HEK293 (cell line): ENCODE measurements around the gene GIT1.

ENCODE experiments used
- CTCF ChIA-PET: fragments of 350-600 bp; formaldehyde crosslinking; extraction: SDS; loops from one replicate; lab custom pipeline; 2021; ENCODE audit warnings: antibody characterized with exemption; lab: Yijun Ruan, JAX
- POLR2A ChIA-PET: fragments of 300-600 bp; formaldehyde crosslinking; extraction: SDS; loops from one replicate; lab custom pipeline; 2020; ENCODE audit warnings: antibody characterized with exemption, inconsistent platforms; lab: Yijun Ruan, JAX
- H3K27ac ChIP-seq: fragments of 200-500 bp; sonication (Bioruptor generic); 2 replicates; pipeline ENCODE4 v1.5.1; 2014; ENCODE audit warnings: low read depth, low read length, control low read depth, inconsistent platforms; ENCODE audit errors: extremely low read depth
- H3K36me3 ChIP-seq, 2 experiments: fragments of 200-500 bp in 1 of 2; sonication (Bioruptor generic) in 1 of 2; 1 replicate in 1 of 2; 2 replicates in 1 of 2; pipeline ENCODE4 v1.5.1; 2014 to 2017; ENCODE audit warnings: inconsistent platforms in 2 of 2, low read length in 2 of 2; ENCODE audit not compliant: control insufficient read depth in 2 of 2, insufficient read depth in 1 of 2
- H3K4me1 ChIP-seq: fragments of 200-500 bp; sonication (Bioruptor generic); 2 replicates; pipeline ENCODE4 v1.5.1; 2014; ENCODE audit warnings: mild to moderate bottlenecking, low read length, inconsistent platforms; ENCODE audit not compliant: control insufficient read depth, insufficient read depth
- H3K4me3 ChIP-seq: 2 replicates; pipeline ENCODE4 v1.5.1; 2011; ENCODE audit warnings: low read depth, mild to moderate bottlenecking, control low read depth, low read length, moderate library complexity
- H3K9me3 ChIP-seq: fragments of 200-500 bp; sonication (Bioruptor generic); 2 replicates; pipeline ENCODE4 v1.5.1; 2014; ENCODE audit warnings: low read depth, low read length, inconsistent platforms; ENCODE audit not compliant: control insufficient read depth, insufficient read depth
- KLF7 ChIP-seq: fragments of 450-650 bp; formaldehyde crosslinking; IDR thresholded peaks from 2 replicates; pipeline ENCODE4 v1.5.1; 2016; ENCODE audit warnings: missing biosample characterization, missing genetic modification characterization, borderline replicate concordance
- SALL2 ChIP-seq: fragments of 450-650 bp; formaldehyde crosslinking; IDR thresholded peaks from 2 replicates; pipeline ENCODE4 v1.5.0; 2017; ENCODE audit warnings: missing biosample characterization, mild to moderate bottlenecking, missing genetic modification characterization, borderline replicate concordance
- WT1 ChIP-seq: fragments of 450-650 bp; formaldehyde crosslinking; IDR thresholded peaks from 2 replicates; pipeline ENCODE4 v1.5.1; 2016; ENCODE audit warnings: missing biosample characterization, missing genetic modification characterization
- ZNF16 ChIP-seq: fragments of 450-650 bp; formaldehyde crosslinking; IDR thresholded peaks from 2 replicates; pipeline ENCODE4 v1.5.1; 2016; ENCODE audit warnings: low read depth, missing biosample characterization, missing genetic modification characterization
- ZNF202 ChIP-seq: fragments of 450-650 bp; formaldehyde crosslinking; IDR thresholded peaks from 2 replicates; pipeline ENCODE4 v1.5.1; 2016; ENCODE audit warnings: missing biosample characterization, missing genetic modification characterization, borderline replicate concordance
- ZNF24 ChIP-seq: fragments of 450-650 bp; formaldehyde crosslinking; IDR thresholded peaks from 2 replicates; pipeline ENCODE4 v1.5.1; 2016; ENCODE audit warnings: missing biosample characterization, missing genetic modification characterization
- ZNF354C ChIP-seq: fragments of 450-650 bp; formaldehyde crosslinking; IDR thresholded peaks from 2 replicates; pipeline ENCODE4 v1.5.1; 2016; ENCODE audit warnings: missing biosample characterization, missing genetic modification characterization, low read depth, borderline replicate concordance
- ZNF423 ChIP-seq: fragments of 450-650 bp; formaldehyde crosslinking; IDR thresholded peaks from 2 replicates; pipeline ENCODE4 v1.5.1; 2016; ENCODE audit warnings: missing biosample characterization, missing genetic modification characterization
- ZNF585B ChIP-seq: fragments of 450-650 bp; formaldehyde crosslinking; IDR thresholded peaks from 2 replicates; pipeline ENCODE4 v1.5.1; 2016; ENCODE audit warnings: missing biosample characterization, missing genetic modification characterization
- ZNF610 ChIP-seq: fragments of 450-650 bp; formaldehyde crosslinking; IDR thresholded peaks from 2 replicates; pipeline ENCODE4 v1.5.1; 2016; ENCODE audit warnings: missing biosample characterization, missing genetic modification characterization, borderline replicate concordance
- ZNF623 ChIP-seq: fragments of 450-650 bp; formaldehyde crosslinking; IDR thresholded peaks from 2 replicates; pipeline ENCODE4 v1.5.1; 2016; ENCODE audit warnings: missing biosample characterization, missing genetic modification characterization
- ZNF654 ChIP-seq: fragments of 450-650 bp; formaldehyde crosslinking; IDR thresholded peaks from 2 replicates; pipeline ENCODE4 v1.5.1; 2016; ENCODE audit warnings: low read depth, missing biosample characterization, missing genetic modification characterization
- ZNF664 ChIP-seq: fragments of 450-650 bp; formaldehyde crosslinking; IDR thresholded peaks from 2 replicates; pipeline ENCODE4 v1.5.1; 2016; ENCODE audit warnings: missing biosample characterization, missing genetic modification characterization
- ZNF747 ChIP-seq: fragments of 450-650 bp; formaldehyde crosslinking; IDR thresholded peaks from 2 replicates; pipeline ENCODE4 v1.5.1; 2016; ENCODE audit warnings: missing biosample characterization, missing genetic modification characterization
- ZNF776 ChIP-seq: fragments of 450-650 bp; formaldehyde crosslinking; IDR thresholded peaks from 2 replicates; pipeline ENCODE4 v1.5.0; 2017; ENCODE audit warnings: missing biosample characterization, missing genetic modification characterization, borderline replicate concordance
- ZNF785 ChIP-seq: fragments of 450-650 bp; formaldehyde crosslinking; IDR thresholded peaks from 2 replicates; pipeline ENCODE4 v1.5.1; 2016; ENCODE audit warnings: missing biosample characterization, missing genetic modification characterization
- ZNF791 ChIP-seq: fragments of 450-650 bp; formaldehyde crosslinking; IDR thresholded peaks from 2 replicates; pipeline ENCODE4 v1.5.1; 2016; ENCODE audit warnings: missing biosample characterization, missing genetic modification characterization
- TF ChIP-seq, protein P1 (sequence below): fragments of 450-650 bp; IDR thresholded peaks from 2 replicates; pipeline ENCODE4 v1.5.1; 2018; ENCODE audit warnings: missing biosample characterization, mild to moderate bottlenecking, missing genetic modification characterization
- TF ChIP-seq, protein P2 (sequence below): fragments of 450-650 bp; formaldehyde crosslinking; IDR thresholded peaks from 2 replicates; pipeline ENCODE4 v1.5.1; 2016; ENCODE audit warnings: missing biosample characterization, missing genetic modification characterization
- TF ChIP-seq, protein P3 (sequence below): fragments of 450-650 bp; formaldehyde crosslinking; optimal IDR thresholded peaks from 2 replicates; pipeline ENCODE3; 2016; ENCODE audit warnings: missing biosample characterization, mild to moderate bottlenecking, missing genetic modification characterization

The GIT1 gene

DNA sequence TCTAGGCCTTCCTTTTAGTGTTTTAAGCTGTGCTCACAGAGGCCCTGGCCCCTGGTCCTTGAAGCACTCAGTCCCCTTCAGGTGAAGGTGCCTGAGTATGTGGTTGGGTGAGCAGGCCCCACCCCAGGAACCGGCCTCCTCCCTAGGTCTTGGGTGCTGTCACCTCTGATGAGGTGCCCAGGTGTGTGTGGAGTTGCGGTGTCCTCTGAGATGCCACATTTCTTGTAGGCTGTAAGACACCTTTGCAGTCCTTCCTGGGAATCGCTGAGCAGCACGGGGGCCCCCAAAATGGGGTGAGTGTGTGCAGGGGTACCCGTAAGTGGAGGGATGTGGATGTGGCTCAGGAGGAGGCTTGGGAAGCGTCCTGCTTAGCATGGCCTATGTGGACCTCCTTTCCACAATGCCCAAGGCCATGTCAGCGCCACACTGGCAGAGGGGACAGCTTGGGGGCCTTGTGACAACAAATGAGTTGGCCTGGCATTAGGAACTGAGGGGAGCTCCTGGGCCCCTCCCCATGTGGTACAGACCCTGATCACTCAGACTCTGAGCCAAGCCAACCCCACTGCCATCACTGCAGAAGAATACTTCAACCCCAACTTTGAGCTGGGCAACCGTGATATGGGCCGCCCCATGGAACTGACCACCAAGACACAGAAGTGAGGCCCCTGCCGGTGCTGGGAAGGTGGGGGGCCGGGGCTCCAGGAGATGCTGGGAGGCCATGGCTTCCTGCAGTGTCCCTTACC is 22.1 kb upstream of the GIT1 start:
- no peak overlapping the region for H3K27ac ChIP-seq
- no peaks in the 10 kb centered on the region for H3K4me1 ChIP-seq
- CTCF ChIA-PET, result interaction anchor here (0.5 kb wide), 1 partner anchor 251 kb away, joined by 3 read pairs; no protein-coding TSS in a partner anchor
- peaks cover 0 to 45% of the 10 kb centered on the region in 2 experiments; a peak in 1 of 3 replicates for H3K36me3 ChIP-seq
- POLR2A ChIA-PET, result no interaction called here
- no peaks in the 10 kb centered on the region for H3K9me3 ChIP-seq
- H3K4me3 ChIP-seq, result no peak overlapping the region
- TF ChIP-seq ZNF16 (no peak), ZNF610 (tag by site-specific recombination) (no peak), SALL2 (tag by site-specific recombination) (no peak), ZNF354C (tag by site-specific recombination) (no peak), ZNF202 (tag by site-specific recombination) (no peak), ZNF585B (no peak), ZNF623 (tag by site-specific recombination) (no peak), WT1 (no peak), KLF7 (tag by site-specific recombination) (no peak), ZNF664 (no peak), ZNF654 (tag by site-specific recombination) (no peak), ZNF785 (tag by site-specific recombination) (no peak), ZNF423 (tag by site-specific recombination) (no peak), ZNF747 (tag by site-specific recombination) (no peak)
- TF ChIP-seq, protein P1, sequence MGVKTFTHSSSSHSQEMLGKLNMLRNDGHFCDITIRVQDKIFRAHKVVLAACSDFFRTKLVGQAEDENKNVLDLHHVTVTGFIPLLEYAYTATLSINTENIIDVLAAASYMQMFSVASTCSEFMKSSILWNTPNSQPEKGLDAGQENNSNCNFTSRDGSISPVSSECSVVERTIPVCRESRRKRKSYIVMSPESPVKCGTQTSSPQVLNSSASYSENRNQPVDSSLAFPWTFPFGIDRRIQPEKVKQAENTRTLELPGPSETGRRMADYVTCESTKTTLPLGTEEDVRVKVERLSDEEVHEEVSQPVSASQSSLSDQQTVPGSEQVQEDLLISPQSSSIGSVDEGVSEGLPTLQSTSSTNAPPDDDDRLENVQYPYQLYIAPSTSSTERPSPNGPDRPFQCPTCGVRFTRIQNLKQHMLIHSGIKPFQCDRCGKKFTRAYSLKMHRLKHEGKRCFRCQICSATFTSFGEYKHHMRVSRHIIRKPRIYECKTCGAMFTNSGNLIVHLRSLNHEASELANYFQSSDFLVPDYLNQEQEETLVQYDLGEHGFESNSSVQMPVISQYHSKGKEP, result no peak
- TF ChIP-seq, protein P2, sequence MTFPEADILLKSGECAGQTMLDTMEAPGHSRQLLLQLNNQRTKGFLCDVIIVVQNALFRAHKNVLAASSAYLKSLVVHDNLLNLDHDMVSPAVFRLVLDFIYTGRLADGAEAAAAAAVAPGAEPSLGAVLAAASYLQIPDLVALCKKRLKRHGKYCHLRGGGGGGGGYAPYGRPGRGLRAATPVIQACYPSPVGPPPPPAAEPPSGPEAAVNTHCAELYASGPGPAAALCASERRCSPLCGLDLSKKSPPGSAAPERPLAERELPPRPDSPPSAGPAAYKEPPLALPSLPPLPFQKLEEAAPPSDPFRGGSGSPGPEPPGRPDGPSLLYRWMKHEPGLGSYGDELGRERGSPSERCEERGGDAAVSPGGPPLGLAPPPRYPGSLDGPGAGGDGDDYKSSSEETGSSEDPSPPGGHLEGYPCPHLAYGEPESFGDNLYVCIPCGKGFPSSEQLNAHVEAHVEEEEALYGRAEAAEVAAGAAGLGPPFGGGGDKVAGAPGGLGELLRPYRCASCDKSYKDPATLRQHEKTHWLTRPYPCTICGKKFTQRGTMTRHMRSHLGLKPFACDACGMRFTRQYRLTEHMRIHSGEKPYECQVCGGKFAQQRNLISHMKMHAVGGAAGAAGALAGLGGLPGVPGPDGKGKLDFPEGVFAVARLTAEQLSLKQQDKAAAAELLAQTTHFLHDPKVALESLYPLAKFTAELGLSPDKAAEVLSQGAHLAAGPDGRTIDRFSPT (tag by site-specific recombination), result no peak
- TF ChIP-seq, protein P3, sequence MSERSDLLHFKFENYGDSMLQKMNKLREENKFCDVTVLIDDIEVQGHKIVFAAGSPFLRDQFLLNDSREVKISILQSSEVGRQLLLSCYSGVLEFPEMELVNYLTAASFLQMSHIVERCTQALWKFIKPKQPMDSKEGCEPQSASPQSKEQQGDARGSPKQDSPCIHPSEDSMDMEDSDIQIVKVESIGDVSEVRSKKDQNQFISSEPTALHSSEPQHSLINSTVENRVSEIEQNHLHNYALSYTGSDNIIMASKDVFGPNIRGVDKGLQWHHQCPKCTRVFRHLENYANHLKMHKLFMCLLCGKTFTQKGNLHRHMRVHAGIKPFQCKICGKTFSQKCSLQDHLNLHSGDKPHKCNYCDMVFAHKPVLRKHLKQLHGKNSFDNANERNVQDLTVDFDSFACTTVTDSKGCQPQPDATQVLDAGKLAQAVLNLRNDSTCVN (tag by site-specific recombination), result no peak

DNA sequence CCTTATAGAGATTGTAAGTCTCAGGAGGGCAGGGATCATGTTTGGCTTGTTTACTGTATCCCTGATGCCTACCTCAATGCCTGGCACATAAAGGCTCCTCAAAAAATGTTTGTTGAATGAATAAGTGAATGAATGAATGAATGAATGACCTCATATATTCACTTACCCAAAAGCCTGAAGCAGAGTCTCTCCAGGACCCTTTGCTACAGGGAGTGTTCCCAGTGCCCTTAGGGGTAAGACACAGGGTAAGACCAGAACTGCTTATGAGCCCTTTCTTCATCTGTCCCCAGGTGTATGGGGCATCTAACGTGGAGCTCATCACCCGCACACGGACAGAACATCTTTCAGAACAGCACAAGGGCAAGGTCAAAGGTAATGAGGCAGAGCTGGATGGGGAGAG is 20.9 kb upstream of the GIT1 start:
- ChIA-PET POLR2A (no interaction called here), CTCF (no interaction called here)
- H3K4me3 ChIP-seq, result no peak overlapping the region
- peaks cover 0 to 45% of the 10 kb centered on the region in 2 experiments; a peak in 1 of 3 replicates for H3K36me3 ChIP-seq
- H3K9me3 ChIP-seq, result no peaks in the 10 kb centered on the region
- H3K4me1 ChIP-seq, result no peaks in the 10 kb centered on the region
- no peak for TF ChIP-seq ZNF776 (tag by site-specific recombination)
- TF ChIP-seq ZNF24 (tag by site-specific recombination), result 0 out of 2 replicates have a peak, but pooled peaks have one; percentile 37
- TF ChIP-seq ZNF791 (tag by site-specific recombination), result no peak
- H3K27ac ChIP-seq, result no peak overlapping the region
